HG03060 (cell line): Measurements from ENCODE around the gene LRIF1.

Source experiments
- ATAC-seq: cut with Tn5 transposase; IDR thresholded peaks from one replicate; pipeline ENCODE4 v1.9.1; 2021; ENCODE audit warnings: low read depth, moderate number of reproducible peaks; ENCODE audit not compliant: unreplicated experiment

LRIF1 gene

DNA sequence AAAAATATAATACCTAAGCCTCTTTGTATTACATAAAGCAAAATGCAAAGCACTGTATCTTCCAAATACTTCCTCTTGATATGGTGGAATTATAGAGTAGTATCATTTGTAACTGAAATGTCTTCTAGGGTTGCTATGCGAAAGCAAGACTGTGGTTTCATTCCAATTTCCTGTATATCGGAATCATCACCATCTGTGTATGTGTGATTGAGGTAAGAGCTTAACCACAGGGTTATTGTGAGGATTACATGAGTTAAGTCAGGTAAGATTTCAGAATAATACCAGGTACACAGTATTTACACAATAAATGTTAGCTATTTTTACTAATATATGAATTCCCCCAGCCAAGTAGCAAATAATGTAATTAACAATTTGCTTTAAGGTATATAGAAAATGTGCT is 66.0 kb downstream of the LRIF1 start:
- ATAC-seq = no peak
